ENCODE results near the gene FSIP2. TPM values are rescaled to one million over a fixed set of nuclear protein-coding genes. Genes with fewer than 3 reads are reported as not detected.

The FSIP2 gene
- total and polyA plus RNA-seq, 9 donors = 0.10 to 2.2 (median 0.61) TPM

GRCh38 chr2:185802926-185803325, 64.3 kb downstream of the FSIP2 start:
- DNase-seq = no peak
- H3K27me3 ChIP-seq = no peaks in the 10 kb centered on the region
- no peaks in the 10 kb centered on the region for H3K36me3 ChIP-seq
- intact Hi-C loops (cut with DNase I) = no loop called here
- no peaks in the 10 kb centered on the region for H3K4me1 ChIP-seq (ENCODE audit: insufficient read depth)
- no peak overlapping the region for H3K4me3 ChIP-seq
- no peak overlapping the region for H3K27ac ChIP-seq
- TF ChIP-seq CTCF (IDR thresholded peaks at IDR 0.05) (no peak), EP300 (IDR thresholded peaks at IDR 0.05) (no peak), POLR2A (IDR thresholded peaks at IDR 0.05) (no peak)
- no peaks in the 10 kb centered on the region for H3K9me3 ChIP-seq

- no peaks in the 10 kb centered on the region for H3K27me3 ChIP-seq
- no peak overlapping the region for H3K4me3 ChIP-seq
- intact Hi-C loops (cut with DNase I) = no loop called here
- no peak for TF ChIP-seq EP300 (IDR thresholded peaks at IDR 0.05)
- TF ChIP-seq POLR2A (IDR thresholded peaks at IDR 0.05) = no peak
- no peak overlapping the region for H3K27ac ChIP-seq
- H3K4me1 ChIP-seq (ENCODE audit: insufficient read depth) = no peaks in the 10 kb centered on the region
- no peak for DNase-seq
- no peaks in the 10 kb centered on the region for H3K36me3 ChIP-seq
- H3K9me3 ChIP-seq = no peaks in the 10 kb centered on the region
These were observed 68.2 kb downstream of the FSIP2 start for GRCh38 chr2:185806783-185807182.

GRCh38 chr2:185807351-185807750, 68.7 kb downstream of the FSIP2 start:
- intact Hi-C loops (cut with DNase I) = no loop called here
- H3K36me3 ChIP-seq = no peaks in the 10 kb centered on the region
- 82 to 93% (median 86%) methylated on average over 1 of the region's 1 CpG for WGBS, 3 donors
- no peak for TF ChIP-seq EP300 (IDR thresholded peaks at IDR 0.05)
- TF ChIP-seq POLR2A (IDR thresholded peaks at IDR 0.05) = no peak
- no peak for TF ChIP-seq CTCF (IDR thresholded peaks at IDR 0.05)
- H3K4me1 ChIP-seq (ENCODE audit: insufficient read depth) = no peaks in the 10 kb centered on the region
- H3K4me3 ChIP-seq = no peak overlapping the region
- no peaks in the 10 kb centered on the region for H3K9me3 ChIP-seq
- no peaks in the 10 kb centered on the region for H3K27me3 ChIP-seq
- DNase-seq = no peak
- no peak overlapping the region for H3K27ac ChIP-seq

GRCh38 chr2:185811580-185811979, 73.0 kb downstream of the FSIP2 start:
- no peaks in the 10 kb centered on the region for H3K27me3 ChIP-seq
- H3K36me3 ChIP-seq = no peaks in the 10 kb centered on the region
- no peak overlapping the region for H3K4me3 ChIP-seq
- no peaks in the 10 kb centered on the region for H3K4me1 ChIP-seq (ENCODE audit: insufficient read depth)
- TF ChIP-seq EP300 (IDR thresholded peaks at IDR 0.05) = no peak
- no peak for TF ChIP-seq CTCF (IDR thresholded peaks at IDR 0.05)
- TF ChIP-seq POLR2A (IDR thresholded peaks at IDR 0.05) = no peak
- no peaks in the 10 kb centered on the region for H3K9me3 ChIP-seq
- H3K27ac ChIP-seq = no peak overlapping the region
- WGBS, 3 donors = 93 to 100% (median 98%) methylated on average over 2 of the region's 2 CpGs
- intact Hi-C loops (cut with DNase I) = no loop called here
- no peak for DNase-seq

- intact Hi-C loops (cut with DNase I) = no loop called here
- no peaks in the 10 kb centered on the region for H3K9me3 ChIP-seq
- no peak for DNase-seq
- no peaks in the 10 kb centered on the region for H3K27me3 ChIP-seq
- no peak overlapping the region for H3K4me3 ChIP-seq
- H3K36me3 ChIP-seq = no peaks in the 10 kb centered on the region
- 91 to 93% (median 93%) methylated on average over 2 of the region's 2 CpGs for whole genome bisulfite sequencing, 3 donors
- H3K27ac ChIP-seq = no peak overlapping the region
- TF ChIP-seq POLR2A (IDR thresholded peaks at IDR 0.05) (no peak), CTCF (IDR thresholded peaks at IDR 0.05) (no peak), EP300 (IDR thresholded peaks at IDR 0.05) (no peak)
- H3K4me1 ChIP-seq (ENCODE audit: insufficient read depth) = no peaks in the 10 kb centered on the region
These were observed 75.1 kb downstream of the FSIP2 start for GRCh38 chr2:185813707-185814106.
